GM12801 (cell line): ENCODE data around the gene THOC6.

Experiments
- TF ChIP-seq, protein P1 (sequence below): IDR thresholded peaks from one replicate; pipeline ENCODE4 v1.5.1; 2011; ENCODE audit warnings: control low read depth; ENCODE audit not compliant: insufficient read length; ENCODE audit errors: extremely low read depth

The THOC6 gene

DNA sequence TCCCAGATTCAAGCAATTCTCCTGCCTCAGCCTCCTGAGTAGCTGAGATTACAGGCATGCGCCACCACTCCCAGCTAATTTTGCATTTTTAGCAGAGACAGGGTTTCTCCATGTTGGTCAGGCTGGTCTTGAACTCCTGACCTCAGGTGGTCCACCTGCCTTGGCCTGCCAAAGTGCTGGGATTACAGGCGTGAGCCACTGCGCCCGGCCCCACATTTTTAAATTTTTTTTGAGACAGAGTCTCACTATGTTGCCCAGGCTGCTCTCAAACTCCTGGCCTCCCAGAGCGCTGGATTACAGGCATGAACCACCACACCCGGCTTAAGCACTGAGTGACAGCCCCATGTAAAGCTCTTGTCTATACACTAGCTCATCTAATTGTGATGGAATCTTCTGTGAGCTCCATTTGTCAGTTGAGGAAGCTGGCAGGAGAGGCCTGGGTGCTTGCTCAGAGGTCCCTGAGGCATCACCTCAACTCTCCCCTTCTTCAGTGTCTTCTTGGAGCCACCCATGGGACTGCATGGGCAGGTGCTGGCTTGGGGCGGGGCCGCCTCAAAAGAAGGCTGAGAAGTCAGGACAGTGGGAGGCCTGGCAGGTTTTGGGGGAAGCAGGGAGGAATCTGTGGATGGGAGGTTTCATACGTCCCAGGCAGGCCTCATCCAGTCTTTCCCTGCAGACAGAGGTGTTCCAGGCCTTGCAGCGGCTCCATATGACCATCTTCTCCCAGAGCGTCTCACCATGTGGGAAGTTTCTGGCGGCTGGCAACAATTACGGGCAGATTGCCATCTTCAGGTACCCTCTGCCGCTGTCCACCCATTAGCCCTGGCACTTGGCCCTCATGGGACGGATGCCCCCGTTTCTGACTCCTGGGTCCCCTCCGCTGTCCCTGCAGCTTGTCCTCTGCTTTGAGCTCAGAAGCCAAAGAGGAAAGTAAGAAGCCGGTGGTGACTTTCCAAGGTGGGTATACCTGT, 1.5 kb downstream of the THOC6 start:
- TF ChIP-seq, protein P1, sequence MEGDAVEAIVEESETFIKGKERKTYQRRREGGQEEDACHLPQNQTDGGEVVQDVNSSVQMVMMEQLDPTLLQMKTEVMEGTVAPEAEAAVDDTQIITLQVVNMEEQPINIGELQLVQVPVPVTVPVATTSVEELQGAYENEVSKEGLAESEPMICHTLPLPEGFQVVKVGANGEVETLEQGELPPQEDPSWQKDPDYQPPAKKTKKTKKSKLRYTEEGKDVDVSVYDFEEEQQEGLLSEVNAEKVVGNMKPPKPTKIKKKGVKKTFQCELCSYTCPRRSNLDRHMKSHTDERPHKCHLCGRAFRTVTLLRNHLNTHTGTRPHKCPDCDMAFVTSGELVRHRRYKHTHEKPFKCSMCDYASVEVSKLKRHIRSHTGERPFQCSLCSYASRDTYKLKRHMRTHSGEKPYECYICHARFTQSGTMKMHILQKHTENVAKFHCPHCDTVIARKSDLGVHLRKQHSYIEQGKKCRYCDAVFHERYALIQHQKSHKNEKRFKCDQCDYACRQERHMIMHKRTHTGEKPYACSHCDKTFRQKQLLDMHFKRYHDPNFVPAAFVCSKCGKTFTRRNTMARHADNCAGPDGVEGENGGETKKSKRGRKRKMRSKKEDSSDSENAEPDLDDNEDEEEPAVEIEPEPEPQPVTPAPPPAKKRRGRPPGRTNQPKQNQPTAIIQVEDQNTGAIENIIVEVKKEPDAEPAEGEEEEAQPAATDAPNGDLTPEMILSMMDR = no peak

DNA sequence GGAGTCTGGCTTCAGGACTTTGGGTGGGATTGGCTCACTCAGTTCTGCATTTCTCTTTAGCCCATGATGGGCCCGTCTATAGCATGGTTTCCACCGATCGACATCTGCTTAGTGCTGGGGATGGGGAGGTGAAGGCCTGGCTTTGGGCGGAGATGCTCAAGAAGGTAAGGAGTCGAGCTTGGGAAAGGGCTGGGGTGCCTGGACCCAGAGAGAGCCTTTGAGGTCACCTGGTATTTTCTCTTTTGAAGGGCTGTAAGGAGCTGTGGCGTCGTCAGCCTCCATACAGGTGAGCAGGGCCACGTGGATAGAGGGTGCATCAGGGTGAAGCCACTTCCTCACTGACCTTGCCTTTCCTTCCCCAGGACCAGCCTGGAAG, 2.2 kb downstream of the THOC6 start:
- TF ChIP-seq, protein P1 = no peak

DNA sequence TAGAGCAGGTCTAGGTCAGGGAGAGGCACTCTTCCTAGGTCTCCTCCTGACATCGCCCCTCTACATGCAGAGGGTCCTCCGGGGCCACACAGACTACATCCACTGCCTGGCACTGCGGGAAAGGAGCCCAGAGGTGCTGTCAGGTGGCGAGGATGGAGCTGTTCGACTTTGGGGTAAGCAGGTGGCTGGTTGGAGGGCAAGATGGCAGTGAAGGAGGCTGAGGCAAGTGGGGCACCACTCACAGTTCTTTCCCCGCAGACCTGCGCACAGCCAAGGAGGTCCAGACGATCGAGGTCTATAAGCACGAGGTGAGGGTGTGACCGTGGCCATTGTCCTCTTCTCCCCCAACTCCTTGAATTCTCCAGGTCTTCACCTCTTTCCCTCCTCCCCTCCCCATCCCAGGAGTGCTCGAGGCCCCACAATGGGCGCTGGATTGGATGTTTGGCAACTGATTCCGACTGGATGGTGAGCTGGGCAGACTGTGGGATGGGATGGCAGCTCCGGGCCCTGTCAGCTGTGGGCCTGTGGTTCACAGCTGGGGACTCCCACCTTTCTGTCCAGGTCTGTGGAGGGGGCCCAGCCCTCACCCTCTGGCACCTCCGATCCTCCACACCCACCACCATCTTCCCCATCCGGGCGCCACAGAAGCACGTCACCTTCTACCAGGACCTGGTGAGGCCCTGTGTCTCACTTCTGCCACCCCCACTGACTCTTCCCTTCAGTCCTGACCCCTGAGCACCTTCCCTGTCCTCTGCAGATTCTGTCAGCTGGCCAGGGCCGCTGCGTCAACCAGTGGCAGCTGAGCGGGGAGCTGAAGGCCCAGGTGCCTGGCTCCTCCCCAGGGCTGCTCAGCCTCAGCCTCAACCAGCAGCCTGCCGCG, 3.0 kb downstream of the THOC6 start:
- TF ChIP-seq, protein P1 = no peak

DNA sequence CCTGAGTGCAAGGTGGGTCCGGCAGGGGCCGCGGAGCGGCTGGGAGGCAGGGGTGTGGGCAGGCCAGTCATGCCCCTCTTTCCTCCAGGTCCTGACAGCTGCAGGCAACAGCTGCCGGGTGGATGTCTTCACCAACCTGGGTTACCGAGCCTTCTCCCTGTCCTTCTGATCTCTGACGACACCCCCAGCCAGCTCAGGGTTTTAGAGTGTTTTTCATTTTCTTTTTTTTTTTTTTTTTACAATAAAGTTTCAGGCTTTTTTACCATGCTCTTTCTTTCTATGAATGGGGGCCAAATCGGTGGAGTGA, 3.6 kb downstream of the THOC6 start:
- TF ChIP-seq, protein P1 = no peak

DNA sequence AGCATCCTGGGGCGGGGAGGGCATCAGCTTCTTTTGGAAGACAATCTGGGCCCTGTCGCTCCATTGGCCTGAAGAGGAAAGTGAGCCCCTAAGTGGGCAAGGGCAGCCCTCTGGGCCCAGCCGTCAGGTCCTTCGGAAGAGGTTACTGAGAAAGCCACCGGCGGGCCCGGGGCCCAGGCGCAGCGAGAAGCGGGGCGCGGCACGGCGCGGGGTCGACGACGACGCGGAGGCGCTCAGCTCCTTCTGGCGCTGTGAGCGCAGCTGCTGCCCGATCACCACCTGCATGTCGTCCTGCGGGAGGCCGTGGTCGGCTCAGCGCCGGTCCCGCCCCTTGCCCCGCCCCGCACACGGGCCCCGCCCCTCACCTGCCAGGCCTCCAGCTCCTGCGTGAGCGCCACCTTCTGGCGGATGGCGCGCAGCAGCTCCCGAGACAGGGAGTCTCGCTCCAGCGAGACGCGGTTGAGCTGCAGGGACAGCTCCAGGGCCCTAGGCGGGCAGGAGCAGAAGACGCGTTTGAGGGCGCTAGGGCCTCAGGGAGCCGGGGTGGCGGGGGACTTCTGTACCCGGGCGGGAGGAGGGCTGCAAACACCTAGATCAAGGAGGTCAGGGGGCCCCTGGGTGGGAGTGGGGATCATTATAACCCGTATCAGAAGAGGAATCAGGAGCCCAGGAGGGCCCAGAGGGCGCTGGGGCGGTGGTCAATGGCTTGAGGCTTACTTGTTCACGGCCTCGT, 4.3 kb downstream of the THOC6 start:
- TF ChIP-seq, protein P1 = no peak

DNA sequence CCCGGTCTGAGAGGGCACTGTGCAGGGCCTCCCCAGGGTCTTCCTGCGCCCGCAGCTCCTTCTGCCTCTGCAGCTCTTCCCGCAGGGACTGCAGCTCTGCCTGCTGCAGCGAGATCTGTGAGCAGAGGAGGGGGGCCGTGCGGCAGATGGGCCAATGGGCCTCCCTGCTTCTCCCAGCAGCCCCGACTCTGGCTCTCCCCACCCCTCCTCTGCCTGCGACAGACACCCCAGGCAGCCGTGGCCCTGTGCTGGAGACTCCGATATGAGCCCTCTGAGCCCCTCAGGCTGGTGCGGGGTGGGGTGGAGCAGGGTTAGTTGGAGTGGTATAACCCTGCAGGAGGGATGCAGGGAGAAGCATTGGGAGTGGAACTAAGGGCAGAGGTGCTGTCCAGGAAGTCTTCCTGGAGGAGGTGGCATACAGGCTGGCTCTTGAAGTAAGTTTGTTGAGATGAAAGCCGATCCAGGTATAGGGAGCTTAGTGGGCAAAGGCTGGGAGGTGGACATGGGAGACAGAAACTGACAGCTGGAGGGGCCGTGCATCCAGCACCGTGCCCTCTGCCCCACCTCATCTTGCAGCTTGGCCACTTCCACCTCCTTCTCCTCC, 5.0 kb downstream of the THOC6 start:
- TF ChIP-seq, protein P1 = no peak
